IMR-90 (cell line): Measurements from ENCODE around the gene GALC. TPM values are rescaled to one million over a fixed set of nuclear protein-coding genes. Genes with fewer than 3 reads are reported as not detected.

Experiments
- ATAC-seq: fragments of 200-7000 bp; cut with Tn5 transposase; 2 replicates; pipeline ENCODE4 v1.9.1; 2020; ENCODE audit warnings: low read depth, mild to moderate bottlenecking, moderate library complexity
- BruUV-seq: library from RNA; stranded (reverse); fragments of 400-500 nt; replicated peaks from 2 replicates; lab custom pipeline; 2021; lab: Mats Ljungman, UMichigan
- CTCF ChIA-PET: fragments of 300-600 bp; formaldehyde crosslinking; extraction: SDS; loops from one replicate; lab custom pipeline; 2021; ENCODE audit warnings: antibody characterized with exemption; lab: Yijun Ruan, JAX
- POLR2A ChIA-PET: fragments of 300-600 bp; sonication (Branson Sonifier 250); formaldehyde crosslinking; loops from one replicate; lab custom pipeline; 2022; ENCODE audit warnings: antibody characterized with exemption; ENCODE audit not compliant: unreplicated experiment; lab: Charles Lee
- DNase-seq: peaks from one replicate; pipeline ENCODE4 v3.0.0; 2013
- H2AFZ ChIP-seq: replicated peaks from 2 replicates; pipeline ENCODE3; 2013; ENCODE audit warnings: low read length, mild to moderate bottlenecking; ENCODE audit not compliant: poor library complexity
- H2AK5ac ChIP-seq: 2 replicates; pipeline ENCODE4 v1.6.1; 2013; ENCODE audit warnings: low read depth, low read length, inconsistent platforms
- H2AK9ac ChIP-seq: replicated peaks from 2 replicates; pipeline ENCODE3; 2013; ENCODE audit warnings: mild to moderate bottlenecking, low read depth, low read length, moderate library complexity; ENCODE audit not compliant: poor library complexity
- H2BK120ac ChIP-seq: 2 replicates; pipeline ENCODE4 v1.6.1; 2013; ENCODE audit warnings: low read depth, low read length, inconsistent platforms
- H2BK15ac ChIP-seq: 3 replicates; pipeline ENCODE4 v1.6.1; 2013; ENCODE audit warnings: low read depth, low read length, inconsistent platforms
- H2BK20ac ChIP-seq: 2 replicates; pipeline ENCODE4 v1.6.1; 2013; ENCODE audit warnings: low read depth, mild to moderate bottlenecking, inconsistent platforms, low read length, moderate library complexity
- H2BK5ac ChIP-seq: 2 replicates; pipeline ENCODE4 v1.6.1; 2013; ENCODE audit warnings: mild to moderate bottlenecking, low read depth, low read length, inconsistent platforms; ENCODE audit not compliant: poor library complexity, severe bottlenecking
- H3K14ac ChIP-seq: replicated peaks from 2 replicates; pipeline ENCODE4 v1.6.1; 2013; ENCODE audit warnings: low read depth, low read length, inconsistent platforms
- H3K18ac ChIP-seq: 2 replicates; pipeline ENCODE4 v1.6.1; 2013; ENCODE audit warnings: low read depth, low read length, control low read depth
- H3K23ac ChIP-seq: 2 replicates; pipeline ENCODE4 v1.6.1; 2013; ENCODE audit warnings: low read depth, low read length, inconsistent platforms
- H3K27ac ChIP-seq: 2 replicates; pipeline ENCODE4 v1.5.1; 2013; ENCODE audit warnings: mild to moderate bottlenecking, control low read depth, low read length; ENCODE audit not compliant: insufficient read depth
- H3K27me3 ChIP-seq: 2 replicates; pipeline ENCODE4 v1.6.1; 2013; ENCODE audit warnings: low read length; ENCODE audit not compliant: control insufficient read depth, insufficient read depth
- H3K36me3 ChIP-seq: 2 replicates; pipeline ENCODE4 v1.6.1; 2013; ENCODE audit warnings: low read length, mixed read lengths; ENCODE audit not compliant: control insufficient read depth, insufficient read depth
- H3K4ac ChIP-seq: 2 replicates; pipeline ENCODE4 v1.6.1; 2013; ENCODE audit warnings: low read depth, low read length, inconsistent platforms
- H3K4me1 ChIP-seq: 2 replicates; pipeline ENCODE4 v1.6.1; 2013; ENCODE audit warnings: low read length, mixed read lengths; ENCODE audit not compliant: control insufficient read depth, insufficient read depth
- H3K4me2 ChIP-seq: 2 replicates; pipeline ENCODE4 v1.6.1; 2013; ENCODE audit warnings: low read depth, mild to moderate bottlenecking, control low read depth, low read length, moderate library complexity
- H3K4me3 ChIP-seq: 2 replicates; pipeline ENCODE4 v1.5.1; 2013; ENCODE audit warnings: low read depth, mild to moderate bottlenecking, control low read depth, low read length, moderate library complexity; ENCODE audit not compliant: insufficient read depth
- H3K56ac ChIP-seq: 2 replicates; pipeline ENCODE4 v1.6.1; 2013; ENCODE audit warnings: low read length, inconsistent platforms; ENCODE audit not compliant: insufficient read depth; ENCODE audit errors: extremely low read depth
- H3K79me1 ChIP-seq, 2 experiments: 2 replicates each; pipeline ENCODE4 v1.6.1; 2013; ENCODE audit warnings: low read length in 2 of 2, inconsistent platforms in 1 of 2, low read depth in 1 of 2
- H3K9ac ChIP-seq: 2 replicates; pipeline ENCODE4 v1.6.1; 2013; ENCODE audit warnings: low read depth, low read length, control low read depth
- H3K9me1 ChIP-seq: 2 replicates; pipeline ENCODE4 v1.6.1; 2013; ENCODE audit warnings: low read length, inconsistent platforms; ENCODE audit not compliant: insufficient read depth
- H3K9me3 ChIP-seq: 2 replicates; pipeline ENCODE4 v1.6.1; 2013; ENCODE audit warnings: low read length; ENCODE audit not compliant: control insufficient read depth, insufficient read depth
- H4K20me1 ChIP-seq: 2 replicates; pipeline ENCODE4 v1.6.1; 2013; ENCODE audit warnings: low read length, inconsistent platforms; ENCODE audit not compliant: insufficient read depth
- H4K5ac ChIP-seq: 2 replicates; pipeline ENCODE4 v1.6.1; 2013; ENCODE audit warnings: mild to moderate bottlenecking, low read depth, low read length, control low read depth
- H4K8ac ChIP-seq, 2 experiments: 2 replicates each; pipeline ENCODE4 v1.6.1; 2013; ENCODE audit warnings: low read depth in 2 of 2, low read length in 2 of 2, control low read depth in 1 of 2, inconsistent platforms in 1 of 2
- H4K91ac ChIP-seq: 2 replicates; pipeline ENCODE4 v1.6.1; 2013; ENCODE audit warnings: low read depth, low read length, inconsistent platforms; ENCODE audit not compliant: insufficient read depth
- NFE2L2 ChIP-seq: fragments of 150-350 bp; IDR thresholded peaks from 2 replicates; pipeline ENCODE4 v1.6.1; 2016; ENCODE audit warnings: low read depth, mild to moderate bottlenecking, low read length
- RCOR1 ChIP-seq: IDR thresholded peaks from 2 replicates; pipeline ENCODE4 v1.6.1; 2012; ENCODE audit warnings: mild to moderate bottlenecking, low read length, improper control_type of control experiment; ENCODE audit not compliant: insufficient replicate concordance
- RFX5 ChIP-seq: IDR thresholded peaks from 2 replicates; pipeline ENCODE4 v1.8.0; 2012; ENCODE audit warnings: low read depth, mild to moderate bottlenecking, low read length, moderate library complexity
- WGBS, 2 experiments: methylation state at CpG; one replicate each; pipeline versions ENCODE4 v1.1.5 to v1.1.7; 2013; ENCODE audit warnings: missing lambda C conversion rate in 2 of 2; ENCODE audit not compliant: insufficient read length in 1 of 2; ENCODE audit errors: extremely low coverage in 2 of 2; 5-methylcytosine and 5-hydroxymethylcytosine counted together
- dilution Hi-C: fragments of 300-500 bp; cut with HindIII; formaldehyde crosslinking; loops from one replicate; pipeline ENCODE4 v1.14.3; 2018; ENCODE audit warnings: low sequenced_read_pairs; ENCODE audit not compliant: unreplicated experiment
- in situ Hi-C: fragments of 300-500 bp; cut with MboI; formaldehyde crosslinking; loops from 3 replicates; pipeline ENCODE4 v1.14.3; 2019; ENCODE audit warnings: low sequenced_read_pairs, inconsistent platforms, mixed read lengths
- intact Hi-C: fragments of 100-400 bp; cut with micrococcal nuclease; formaldehyde crosslinking; loops from 2 replicates; pipeline ENCODE4 v1.10.0; 2022
- polyA plus RNA-seq, 3 experiments: library from polyadenylated mRNA; depleted of rRNA; stranded (reverse); fragments of >200 nt; gene quantifications; 2 replicates each; pipeline ENCODE4 v1.2.3, GENCODE V29; 2012; ENCODE audit warnings: low replicate concordance in 1 of 3
- total RNA-seq: library from RNA; depleted of rRNA; stranded (reverse); fragments of >200 nt; gene quantifications from 2 replicates; pipeline ENCODE4 v1.2.3, GENCODE V29; 2012
- TF ChIP-seq, protein P1 (sequence below): fragments of 150-350 bp; IDR thresholded peaks from 2 replicates; pipeline ENCODE4 v1.6.1; 2016; ENCODE audit warnings: low read depth, mild to moderate bottlenecking, low read length, moderate library complexity, borderline replicate concordance

Gene GALC
- total and polyA plus RNA-seq, 2 of the 4 experiments (the other 2 are of a cell fraction) = 6.3 to 7.9 TPM

DNA sequence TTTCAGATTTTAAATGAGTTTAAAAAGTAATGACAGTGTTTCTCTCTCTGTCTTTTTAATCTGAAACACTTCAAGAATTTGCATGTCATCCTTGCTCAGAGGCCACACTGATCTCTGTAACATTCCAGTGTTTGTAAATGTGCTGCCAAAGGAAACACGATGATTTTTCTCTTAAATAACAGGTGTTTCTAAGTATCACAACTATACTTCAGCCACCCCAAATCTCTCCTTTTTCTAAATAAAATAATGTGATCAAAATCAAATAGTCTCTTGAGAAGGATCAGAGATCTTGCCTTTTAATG, 3.3 kb upstream of the GALC start:
- H3K9me3 ChIP-seq = no peaks in the 10 kb centered on the region
- H3K4ac ChIP-seq = no peak overlapping the region
- no peak overlapping the region for H3K4me3 ChIP-seq
- H2AK5ac ChIP-seq = no peak overlapping the region
- H3K9me1 ChIP-seq = peaks cover 3% of the 10 kb centered on the region; the same call in 1 of the 2 replicates
- H3K4me1 ChIP-seq = peaks cover 8% of the 10 kb centered on the region
- peak overlapping the region; percentile 89; the same call in 1 of the 2 replicates for H3K18ac ChIP-seq
- peak overlapping the region; percentile 75; the same call in 1 of the 2 replicates for H3K4me2 ChIP-seq
- no peaks in the 10 kb centered on the region for H4K20me1 ChIP-seq
- ATAC-seq (no peak), DNase-seq (peak; percentile 39)
- no peak overlapping the region for H3K27ac ChIP-seq
- no peak overlapping the region; the same call in 1 of the 2 replicates for H4K5ac ChIP-seq
- no TSS peak for BruUV-seq
- H3K36me3 ChIP-seq = no peaks in the 10 kb centered on the region
- no peak overlapping the region for H2BK20ac ChIP-seq
- no peak overlapping the region for H3K56ac ChIP-seq
- H4K91ac ChIP-seq = no peak overlapping the region
- WGBS, 2 experiments = no CpG with 5 or more reads among the region's 1 CpG
- intact Hi-C loops = no loop called here
- no peaks in the 10 kb centered on the region; the same call in 1 of the 2 replicates for H3K27me3 ChIP-seq
- POLR2A ChIA-PET = no interaction called here
- H3K79me1 ChIP-seq = peaks cover 0 to 9% of the 10 kb centered on the region in 2 experiments; a peak in 1 of 4 replicates
- TF ChIP-seq RCOR1 (no peak), NFE2L2 (peak; percentile 38; the same call in 1 of the 2 replicates), RFX5 (no peak)
- TF ChIP-seq, protein P1, sequence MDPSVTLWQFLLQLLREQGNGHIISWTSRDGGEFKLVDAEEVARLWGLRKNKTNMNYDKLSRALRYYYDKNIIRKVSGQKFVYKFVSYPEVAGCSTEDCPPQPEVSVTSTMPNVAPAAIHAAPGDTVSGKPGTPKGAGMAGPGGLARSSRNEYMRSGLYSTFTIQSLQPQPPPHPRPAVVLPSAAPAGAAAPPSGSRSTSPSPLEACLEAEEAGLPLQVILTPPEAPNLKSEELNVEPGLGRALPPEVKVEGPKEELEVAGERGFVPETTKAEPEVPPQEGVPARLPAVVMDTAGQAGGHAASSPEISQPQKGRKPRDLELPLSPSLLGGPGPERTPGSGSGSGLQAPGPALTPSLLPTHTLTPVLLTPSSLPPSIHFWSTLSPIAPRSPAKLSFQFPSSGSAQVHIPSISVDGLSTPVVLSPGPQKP = no peak
- H2AFZ ChIP-seq = no peak overlapping the region
- no peak overlapping the region for H3K23ac ChIP-seq
- H3K9ac ChIP-seq = peak overlapping the region; percentile 45; the same call in 1 of the 2 replicates
- no peak overlapping the region for H3K14ac ChIP-seq
- H4K8ac ChIP-seq = peak overlapping the region in 1 of 2 experiments; percentile 76; a peak in 2 of 4 replicates
- CTCF ChIA-PET = no interaction called here
- H2BK120ac ChIP-seq = peak overlapping the region; percentile 54; the same call in 1 of the 2 replicates
- H2BK5ac ChIP-seq = peak overlapping the region; percentile 78
- dilution Hi-C loops = no loop called here
- no peak overlapping the region for H2BK15ac ChIP-seq
- H2AK9ac ChIP-seq = no peak overlapping the region
- in situ Hi-C loops = no loop called here
